Stimulated activated CD8-positive, alpha-beta memory T cell treated with anti-CD3 and anti-CD28 coated beads, Interleukin-15, amount 100 ng/mL, for 1 hour (primary cell): ENCODE measurements around the gene BIRC7.

Experiments
- DNase-seq: peaks from one replicate; pipeline ENCODE4 v3.0.0-alpha.2; 2020; ENCODE audit warnings: low read depth

Gene BIRC7

DNA sequence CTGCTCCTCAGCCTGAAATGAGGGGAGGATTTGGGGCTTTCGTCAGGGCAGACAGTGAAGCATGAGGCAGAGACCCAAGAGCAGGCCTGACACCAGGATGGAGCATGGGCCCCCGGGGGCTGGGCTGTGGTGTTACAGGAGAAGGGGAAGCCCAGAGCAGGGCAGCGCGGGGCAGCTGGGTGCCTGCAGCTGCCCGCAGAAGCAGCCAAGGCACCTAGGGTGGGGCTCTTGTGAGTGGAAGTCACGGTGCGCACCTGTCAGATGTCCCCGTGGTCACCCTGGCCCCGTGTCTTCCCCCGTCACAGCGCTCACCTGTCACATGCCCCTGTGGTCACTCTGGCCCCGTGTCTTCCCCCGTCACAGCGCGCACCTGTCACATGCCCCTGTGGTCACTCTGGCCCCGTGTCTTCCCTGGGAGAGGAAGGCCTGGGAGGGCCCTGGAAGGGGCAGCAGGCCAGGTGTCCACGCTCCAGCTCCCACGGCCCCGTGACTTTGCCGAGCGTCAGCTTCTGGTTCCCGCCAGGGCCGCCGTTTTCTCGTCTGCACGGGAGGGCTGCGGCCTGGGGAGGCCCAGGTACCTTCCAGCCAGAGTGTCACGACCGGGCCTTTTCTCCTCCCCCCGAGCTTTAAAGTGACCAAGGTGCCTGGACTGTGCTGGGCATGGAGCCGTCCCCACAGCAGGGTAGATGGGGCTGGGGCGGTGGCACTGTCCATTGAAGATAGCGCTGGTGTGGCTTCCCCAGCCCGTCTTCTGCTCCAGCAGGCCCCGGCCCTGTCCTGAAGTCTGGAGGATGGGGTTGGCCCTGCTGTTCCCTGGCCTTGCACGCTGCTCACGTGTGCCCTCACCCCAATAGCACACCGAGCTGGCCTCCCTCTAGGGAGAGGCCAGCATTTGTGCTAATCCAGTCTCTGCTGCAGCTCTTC lies 46.3 kb downstream of the BIRC7 start:
- no peak for DNase-seq

- DNase-seq, result no peak
These were observed 47.2 kb downstream of the BIRC7 start for GRCh38 chr20:63282946-63283345.

- no peak for DNase-seq
These were observed 47.8 kb downstream of the BIRC7 start for GRCh38 chr20:63283397-63284082.

DNA sequence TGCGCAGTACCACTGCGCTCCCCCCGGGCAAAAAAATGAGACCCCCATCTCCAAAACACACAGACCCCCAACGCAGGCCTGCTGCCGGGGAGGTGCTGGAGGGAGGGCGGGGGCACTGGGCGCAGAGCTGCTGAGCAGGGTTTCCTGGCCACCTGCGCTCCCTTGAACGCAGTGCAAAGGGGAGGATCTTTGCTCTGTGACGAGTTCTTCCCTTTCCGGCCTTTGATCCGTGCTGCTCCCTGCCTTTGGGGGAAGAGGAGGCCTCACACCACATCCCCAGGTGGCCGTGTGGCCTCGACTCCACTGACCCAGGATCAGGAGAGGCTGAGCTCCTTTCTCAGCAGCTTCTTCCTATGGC lies 48.4 kb downstream of the BIRC7 start:
- DNase-seq, result no peak

- DNase-seq, result no peak
These were observed 48.8 kb downstream of the BIRC7 start for GRCh38 chr20:63284544-63284949.

- no peak for DNase-seq
These were observed 49.3 kb downstream of the BIRC7 start for GRCh38 chr20:63284981-63285524.

DNA sequence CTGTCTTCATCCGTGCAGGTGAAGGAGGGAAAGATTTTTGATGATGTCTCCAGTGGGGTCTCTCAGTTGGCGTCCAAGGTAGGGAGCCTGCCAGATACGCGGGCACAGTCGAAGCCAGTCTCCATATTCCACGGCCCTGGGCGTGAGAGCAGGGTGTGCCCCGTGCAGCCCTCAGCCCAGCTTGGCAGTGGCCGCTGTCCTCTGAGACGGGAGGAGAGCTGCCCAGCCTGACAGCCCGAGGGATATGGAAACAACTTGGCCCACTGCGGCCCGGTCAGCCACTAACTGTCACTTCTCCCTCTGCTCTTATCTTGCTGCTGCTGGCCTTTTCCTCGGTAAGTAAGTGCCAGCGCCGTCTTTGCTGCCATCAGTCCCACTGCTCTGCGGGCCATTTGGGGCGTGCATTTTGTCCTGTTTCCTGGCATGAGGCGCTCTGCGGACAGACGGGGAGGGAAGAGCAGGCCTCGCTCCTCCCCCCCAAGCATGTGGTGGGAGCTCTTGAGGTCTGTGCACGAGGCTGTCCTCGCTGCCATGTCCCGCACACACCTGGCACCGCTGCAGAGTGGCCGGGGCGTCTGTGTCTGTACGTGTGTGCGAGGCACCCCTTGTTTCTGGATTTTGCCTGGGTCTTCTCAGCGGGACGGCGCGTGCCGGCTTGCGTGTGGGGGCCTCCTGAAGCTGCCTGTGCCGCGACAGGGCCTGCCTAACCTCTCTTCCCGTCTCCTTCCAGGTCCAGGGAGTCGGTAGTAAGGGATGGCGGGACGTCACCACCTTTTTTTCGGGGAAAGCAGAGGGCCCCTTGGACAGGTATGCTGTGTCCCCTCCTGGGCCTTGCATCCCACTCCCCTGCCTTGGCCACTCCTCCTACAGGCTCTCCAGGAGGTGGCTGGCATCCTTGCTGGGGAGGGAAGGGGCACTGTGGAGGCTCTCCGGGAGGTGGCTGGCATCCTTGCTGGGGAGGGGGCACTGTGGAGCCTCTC lies 50.2 kb downstream of the BIRC7 start:
- no peak for DNase-seq

DNA sequence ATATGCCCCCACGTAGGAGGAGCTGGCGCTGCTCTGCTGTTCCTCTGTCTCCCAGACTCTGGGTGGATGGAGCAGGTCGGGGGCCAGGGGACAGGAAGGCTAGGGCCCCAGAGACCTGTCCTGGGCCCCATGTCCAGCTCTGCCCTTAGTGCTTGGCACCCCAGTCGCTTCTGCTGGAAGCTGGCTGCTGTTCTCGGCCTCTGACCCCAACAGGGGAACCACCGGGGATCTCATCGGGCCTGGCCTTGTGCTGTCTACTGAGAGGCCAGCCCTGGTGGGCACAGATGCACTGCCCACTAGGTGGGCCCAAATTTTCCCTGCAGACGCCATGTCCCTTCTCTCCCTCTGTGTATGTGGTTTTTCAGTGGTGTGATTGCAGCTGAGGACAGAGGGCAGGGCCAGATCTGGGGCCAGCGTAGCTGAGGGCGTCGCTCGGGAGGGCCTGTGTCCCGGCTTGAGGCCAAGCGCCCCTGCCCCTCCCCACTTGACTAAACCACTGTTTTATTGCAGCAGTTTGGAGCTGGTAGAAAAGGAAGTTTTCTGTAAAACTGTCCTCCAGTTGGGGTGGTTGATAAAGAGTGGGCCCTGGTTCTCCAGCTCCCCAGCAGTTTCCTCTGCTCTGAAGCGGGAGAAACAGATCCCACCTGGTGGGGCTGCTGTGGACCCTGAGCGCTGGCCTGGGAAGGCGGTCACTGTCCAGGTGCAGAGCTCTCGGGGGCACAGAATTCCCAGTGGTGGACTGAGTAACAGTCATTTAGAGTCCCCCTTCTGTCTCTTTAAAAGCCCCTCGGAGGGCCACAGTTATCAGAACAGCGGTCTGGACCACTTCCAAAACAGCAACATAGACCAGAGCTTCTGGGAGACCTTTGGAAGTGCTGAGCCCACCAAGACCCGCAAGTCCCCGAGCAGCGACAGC lies 51.3 kb downstream of the BIRC7 start:
- DNase-seq, result no peak

DNA sequence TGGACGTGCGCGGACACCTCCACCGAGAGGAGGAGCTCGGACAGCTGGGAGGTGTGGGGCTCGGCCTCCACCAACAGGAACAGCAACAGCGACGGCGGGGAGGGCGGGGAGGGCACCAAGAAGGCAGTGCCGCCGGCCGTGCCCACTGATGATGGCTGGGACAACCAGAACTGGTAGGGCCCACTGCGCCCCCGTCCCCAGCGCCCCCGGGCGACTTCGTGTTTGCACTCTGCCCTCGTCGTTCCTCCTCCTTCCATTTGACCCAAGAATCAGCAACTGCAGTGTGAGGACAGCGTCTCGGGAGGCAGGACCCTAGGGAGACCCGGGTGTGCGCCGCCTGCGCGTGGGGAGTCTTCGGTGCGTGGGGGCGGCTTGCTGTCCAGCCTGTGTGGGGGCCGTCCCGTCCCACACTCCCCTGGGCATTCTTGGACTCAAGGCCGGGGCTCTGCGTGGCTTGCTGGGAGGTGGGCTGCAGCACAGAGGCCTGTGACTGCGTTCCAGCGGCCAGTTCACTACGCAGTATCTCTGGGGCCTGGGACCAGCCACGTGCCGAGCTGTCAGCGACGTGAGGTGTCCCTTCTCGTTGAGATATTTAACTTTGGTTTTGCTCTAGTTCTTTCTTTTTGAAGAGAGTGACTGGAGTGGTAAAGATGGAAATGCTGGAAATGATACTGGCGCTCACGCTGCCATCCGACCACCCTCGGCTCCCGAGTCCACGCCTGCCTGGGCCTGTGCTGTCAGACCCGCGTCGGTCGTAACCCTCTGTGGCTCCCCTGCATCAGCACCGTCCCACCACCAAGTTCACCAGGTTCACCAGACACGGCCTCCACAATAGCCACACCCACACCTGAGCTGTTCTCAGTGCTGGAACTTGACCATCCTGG lies 52.2 kb downstream of the BIRC7 start:
- DNase-seq, result no peak

GRCh38 chr20:63288581-63289251 lies 53.0 kb downstream of the BIRC7 start:
- DNase-seq, result no peak

- no peak for DNase-seq
These were observed 53.8 kb downstream of the BIRC7 start for GRCh38 chr20:63289311-63290135.
